IPS-20b (cell line): ENCODE data around the gene CTH.
"Not testable (repeated sequence)": the region's sequence is repeated elsewhere in the genome, so short reads cannot be mapped to it uniquely, and the experiment has no call there.

Experiments used
- H3K27ac ChIP-seq: one replicate; pipeline ENCODE4 v1.5.1; 2013; ENCODE audit warnings: low read length
- H3K27me3 ChIP-seq: 2 replicates; pipeline ENCODE4 v1.6.1; 2013; ENCODE audit warnings: mild to moderate bottlenecking, low read length, inconsistent platforms; ENCODE audit not compliant: insufficient read depth
- H3K36me3 ChIP-seq: 2 replicates; pipeline ENCODE4 v1.6.1; 2013; ENCODE audit warnings: low read depth, mild to moderate bottlenecking, inconsistent platforms, low read length, moderate library complexity; ENCODE audit not compliant: insufficient read depth
- H3K4me1 ChIP-seq: 2 replicates; pipeline ENCODE4 v1.6.1; 2013; ENCODE audit warnings: mild to moderate bottlenecking, control low read depth, inconsistent platforms, low read length, moderate library complexity; ENCODE audit not compliant: insufficient read depth
- H3K4me3 ChIP-seq: 2 replicates; pipeline ENCODE4 v1.5.1; 2013; ENCODE audit warnings: mild to moderate bottlenecking, low read length, inconsistent platforms
- H3K9ac ChIP-seq: 2 replicates; pipeline ENCODE4 v1.6.1; 2013; ENCODE audit warnings: low read depth, mild to moderate bottlenecking, inconsistent platforms, low read length, moderate library complexity
- H3K9me3 ChIP-seq: 2 replicates; pipeline ENCODE4 v1.6.1; 2013; ENCODE audit warnings: mild to moderate bottlenecking, low read depth, low read length, inconsistent platforms; ENCODE audit not compliant: insufficient read depth

Gene CTH

DNA sequence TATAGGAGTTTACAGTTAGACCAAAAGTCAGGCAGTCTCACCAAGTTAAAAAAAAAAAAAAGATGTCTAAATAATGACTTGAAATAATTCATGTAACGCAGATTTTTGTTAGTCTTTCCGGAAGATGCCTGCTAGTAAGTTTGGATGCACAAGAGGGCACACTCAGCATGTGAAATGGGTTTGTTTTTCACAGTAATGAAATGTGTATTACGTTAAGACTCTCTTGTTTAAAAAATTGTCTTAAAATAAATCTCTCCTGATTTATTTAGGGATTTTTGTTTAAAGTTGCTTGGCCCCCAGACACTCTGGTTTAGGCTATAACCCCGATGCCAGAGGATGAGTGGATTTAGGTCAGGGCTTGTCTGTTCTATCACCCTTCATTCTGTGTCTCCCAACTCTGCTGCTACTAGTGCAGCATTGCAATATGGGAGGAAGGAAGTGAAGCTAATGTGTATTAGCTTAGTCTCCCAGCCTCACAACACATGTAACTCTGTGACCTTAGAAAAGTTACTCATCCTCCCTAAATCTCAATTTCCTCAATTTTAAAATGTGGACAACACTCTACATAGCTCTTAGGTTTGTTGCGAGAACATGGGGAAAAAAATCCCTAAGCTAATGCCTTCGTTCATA is 25.7 kb downstream of the CTH start:
- no peak overlapping the region for H3K27ac ChIP-seq
- no peak overlapping the region for H3K9ac ChIP-seq
- no peaks in the 10 kb centered on the region for H3K27me3 ChIP-seq
- H3K36me3 ChIP-seq, result peaks cover 79% of the 10 kb centered on the region
- H3K9me3 ChIP-seq, result no peaks in the 10 kb centered on the region
- peaks cover 4% of the 10 kb centered on the region; the same call in 1 of the 2 replicates for H3K4me1 ChIP-seq
- no peak overlapping the region for H3K4me3 ChIP-seq

DNA sequence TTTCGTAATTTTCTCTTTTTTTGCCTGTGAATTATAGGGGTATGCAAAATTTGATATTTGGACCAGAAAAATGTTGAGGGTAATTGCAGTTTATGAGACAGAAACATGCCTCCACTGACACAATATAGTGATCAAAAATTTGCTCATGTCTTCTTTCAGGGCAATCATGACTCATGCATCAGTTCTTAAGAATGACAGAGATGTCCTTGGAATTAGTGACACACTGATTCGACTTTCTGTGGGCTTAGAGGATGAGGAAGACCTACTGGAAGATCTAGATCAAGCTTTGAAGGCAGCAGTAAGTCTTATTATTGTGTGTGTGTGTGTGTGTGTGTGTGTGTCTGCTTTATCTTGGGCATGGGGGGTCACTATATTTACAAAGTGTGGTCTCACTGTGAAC is 27.5 kb downstream of the CTH start:
- Histone ChIP-seq H3K4me3 (no peak overlapping the region), H3K4me1 (peaks cover 15% of the 10 kb centered on the region), H3K27ac (no peak overlapping the region), H3K36me3 (peaks cover 64% of the 10 kb centered on the region), H3K9me3 (no peaks in the 10 kb centered on the region), H3K9ac (no peak overlapping the region), H3K27me3 (no peaks in the 10 kb centered on the region)

DNA sequence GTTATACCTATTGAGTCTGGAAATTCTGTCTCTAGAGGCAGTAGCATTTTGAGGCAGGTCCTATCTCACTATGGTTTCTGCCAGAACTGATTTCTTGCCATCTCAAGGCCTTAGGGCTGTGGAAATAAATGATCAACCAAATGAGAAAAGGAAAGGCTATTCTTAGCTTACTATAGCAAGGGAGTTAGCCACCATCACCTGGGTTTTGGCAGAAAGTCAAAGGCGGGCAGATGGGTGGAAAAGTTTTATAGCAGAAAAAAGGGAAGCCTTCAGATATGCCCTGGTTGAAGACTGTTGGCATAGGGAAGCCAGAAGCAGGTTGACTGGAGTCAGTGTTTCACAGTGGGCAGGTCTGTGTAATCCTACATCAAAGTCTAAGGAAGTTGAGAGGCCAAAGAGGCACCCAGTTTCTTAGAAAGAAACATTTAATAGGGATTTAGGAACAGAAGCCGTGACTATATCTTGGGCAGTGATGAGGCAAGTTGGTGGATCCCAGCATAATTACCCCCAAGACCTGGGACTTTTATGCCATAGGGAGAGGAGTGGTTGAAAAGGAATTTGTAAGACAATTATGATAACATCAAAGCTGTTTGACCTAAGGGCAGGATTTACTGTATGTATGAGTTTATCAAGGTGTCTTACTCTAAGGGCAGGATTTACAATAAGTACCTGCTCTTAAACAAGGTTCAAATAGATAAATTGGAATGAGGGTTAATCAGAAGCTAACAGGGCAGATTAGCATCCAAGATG is 29.7 kb downstream of the CTH start:
- Histone ChIP-seq H3K36me3 (peaks cover 41% of the 10 kb centered on the region), H3K9ac (no peak overlapping the region), H3K9me3 (no peaks in the 10 kb centered on the region), H3K27me3 (no peaks in the 10 kb centered on the region), H3K4me3 (no peak overlapping the region), H3K27ac (no peak overlapping the region), H3K4me1 (peaks cover 15% of the 10 kb centered on the region)

DNA sequence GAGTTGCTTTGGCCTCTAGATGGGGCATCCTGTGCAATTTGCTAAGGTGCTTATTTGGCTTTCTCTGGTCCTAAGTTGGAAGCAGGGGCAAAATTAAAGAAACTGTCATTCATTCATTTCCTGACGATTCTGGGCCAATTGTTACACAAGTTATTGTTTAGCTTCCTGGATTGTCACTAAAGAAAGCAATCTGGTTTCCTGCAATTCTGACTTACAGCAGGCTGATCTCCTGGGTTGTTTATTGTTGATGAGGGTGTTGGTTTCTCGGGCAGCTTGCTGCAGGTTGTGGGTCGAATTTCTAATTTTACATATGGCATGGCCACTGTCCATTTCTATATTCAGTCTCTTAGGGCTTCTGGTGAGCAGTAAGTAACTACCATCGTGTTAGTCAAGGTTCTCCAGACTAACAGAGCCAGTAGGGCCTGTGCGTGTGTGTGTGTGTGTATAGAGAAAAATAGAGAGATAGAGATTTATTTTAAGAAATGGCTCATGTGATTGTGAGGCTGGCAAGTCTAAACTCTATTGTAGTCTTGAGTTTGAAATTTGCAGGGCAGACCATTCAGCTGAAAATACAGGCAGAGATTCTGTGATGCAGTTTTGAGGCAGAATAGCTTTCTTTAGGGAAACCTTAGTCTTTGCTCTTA is 30.4 kb downstream of the CTH start:
- Histone ChIP-seq H3K27ac (no peak overlapping the region), H3K4me3 (no peak overlapping the region), H3K9ac (no peak overlapping the region), H3K36me3 (peaks cover 34% of the 10 kb centered on the region), H3K4me1 (peaks cover 15% of the 10 kb centered on the region), H3K27me3 (no peaks in the 10 kb centered on the region), H3K9me3 (no peaks in the 10 kb centered on the region)

DNA sequence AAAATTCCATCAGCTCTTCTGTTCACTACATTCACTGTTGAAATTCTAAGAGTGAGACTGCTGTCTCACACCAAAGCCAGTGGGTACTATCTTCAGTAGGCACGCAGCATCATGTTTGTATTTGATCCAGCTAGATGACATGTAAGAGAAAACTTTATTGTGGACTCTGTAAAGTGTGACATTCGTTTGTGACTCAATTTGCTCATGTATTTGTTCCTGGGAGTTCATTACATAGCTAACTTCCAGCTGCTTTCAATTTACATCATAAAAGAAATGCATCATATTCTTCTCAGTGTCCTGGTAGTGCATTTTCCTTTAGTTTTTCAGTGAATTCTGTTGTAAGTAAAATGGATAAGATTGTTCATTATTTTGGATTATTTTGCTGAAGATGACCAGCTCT is 31.4 kb downstream of the CTH start:
- Histone ChIP-seq H3K4me3 (peak overlapping the region; percentile 21; the same call in 1 of the 2 replicates), H3K27ac (no peak overlapping the region), H3K36me3 (peaks cover 24% of the 10 kb centered on the region), H3K27me3 (no peaks in the 10 kb centered on the region), H3K4me1 (peaks cover 15% of the 10 kb centered on the region), H3K9me3 (no peaks in the 10 kb centered on the region), H3K9ac (0 out of 2 replicates have a peak overlapping the region, but pooled peaks have one; percentile 4)

DNA sequence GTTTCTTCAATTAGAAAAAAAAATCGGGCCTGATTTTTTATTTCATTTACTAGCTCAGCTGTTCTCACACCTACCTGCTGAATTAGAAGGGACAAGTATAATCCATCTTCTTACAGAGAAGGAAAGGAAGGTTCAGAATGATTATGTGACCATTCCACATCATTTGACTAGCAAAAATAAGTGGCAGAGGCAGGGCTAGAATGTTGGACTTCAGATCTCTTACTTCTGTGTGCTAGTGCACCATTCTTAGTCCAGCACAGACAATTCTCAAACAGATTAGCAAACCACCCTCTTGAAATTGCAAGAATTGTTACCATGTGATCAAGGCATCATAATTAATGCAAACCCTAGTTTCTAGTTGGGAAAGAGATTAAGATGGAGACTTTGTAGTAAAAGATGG is 32.7 kb downstream of the CTH start:
- Histone ChIP-seq H3K9ac (no peak overlapping the region), H3K4me3 (no peak overlapping the region), H3K27ac (no peak overlapping the region), H3K27me3 (no peaks in the 10 kb centered on the region), H3K4me1 (peaks cover 15% of the 10 kb centered on the region), H3K36me3 (peaks cover 12% of the 10 kb centered on the region), H3K9me3 (no peaks in the 10 kb centered on the region)

DNA sequence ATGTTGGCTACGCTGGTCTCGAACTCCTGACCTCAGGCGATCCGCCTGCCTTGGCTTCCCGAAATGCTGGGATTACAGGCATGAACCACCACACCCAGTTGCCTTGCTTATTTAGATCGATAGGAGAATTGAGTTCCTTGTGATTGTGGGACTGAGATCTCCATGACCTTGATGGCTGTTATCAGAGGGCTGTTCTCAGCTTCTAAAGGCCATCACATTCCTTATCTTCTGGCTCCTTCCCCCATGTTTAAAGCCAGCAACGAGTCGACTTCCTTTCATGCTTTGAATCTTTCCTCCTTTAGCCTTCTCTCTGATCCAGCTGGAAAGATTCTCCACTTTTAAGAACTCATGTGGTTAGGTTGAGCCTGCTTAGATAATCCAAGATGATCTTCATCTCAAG is 38.0 kb downstream of the CTH start:
- Histone ChIP-seq H3K27me3 (no peaks in the 10 kb centered on the region), H3K4me3 (no peak overlapping the region)

DNA sequence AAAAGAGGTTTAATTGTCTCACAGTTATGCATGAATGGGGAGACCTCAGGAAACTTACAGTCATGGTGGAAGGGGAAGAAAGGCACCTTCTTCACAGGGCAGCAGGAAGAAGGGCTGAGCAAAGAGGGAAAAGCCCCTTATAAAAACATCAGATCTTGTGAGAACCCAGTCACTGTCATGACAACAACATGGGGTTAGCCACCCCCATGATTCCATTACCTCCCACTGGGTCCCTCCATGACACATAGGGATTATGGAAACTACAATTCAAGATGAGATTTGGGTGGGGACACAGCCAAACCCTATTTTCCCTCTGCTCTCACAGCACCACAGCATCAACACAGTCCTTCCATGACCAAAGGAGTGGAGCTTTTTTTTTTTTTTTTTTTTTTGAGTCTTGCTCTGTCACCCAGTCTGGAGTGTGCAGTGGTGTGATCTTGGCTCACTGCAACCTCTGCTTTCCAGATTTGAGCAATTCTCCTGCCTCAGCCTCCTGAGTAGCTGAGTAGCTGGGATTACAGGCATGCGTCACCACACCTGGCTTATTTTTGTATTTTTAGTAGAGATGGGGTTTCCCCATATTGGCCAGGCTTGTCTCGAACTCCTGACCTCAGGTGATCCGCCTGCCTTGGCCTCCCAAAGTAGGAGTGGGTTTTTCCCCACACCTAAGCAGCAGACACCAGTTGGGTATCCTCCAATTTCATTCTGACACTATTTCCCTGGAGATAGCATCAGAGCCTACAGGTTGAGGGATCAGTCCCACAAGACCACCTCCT is 41.3 kb downstream of the CTH start:
- not testable (repeated sequence) for H3K4me3 ChIP-seq, H3K9me3 ChIP-seq, H3K4me1 ChIP-seq, H3K36me3 ChIP-seq, H3K27ac ChIP-seq, H3K9ac ChIP-seq, H3K27me3 ChIP-seq

More for the DNA sequence above, 38.0 kb downstream of the CTH start:
- H3K27ac ChIP-seq, result no peak overlapping the region
- no peaks in the 10 kb centered on the region for H3K9me3 ChIP-seq
- no peaks in the 10 kb centered on the region for H3K36me3 ChIP-seq
- H3K4me1 ChIP-seq, result no peaks in the 10 kb centered on the region
- H3K9ac ChIP-seq, result no peak overlapping the region

DNA sequence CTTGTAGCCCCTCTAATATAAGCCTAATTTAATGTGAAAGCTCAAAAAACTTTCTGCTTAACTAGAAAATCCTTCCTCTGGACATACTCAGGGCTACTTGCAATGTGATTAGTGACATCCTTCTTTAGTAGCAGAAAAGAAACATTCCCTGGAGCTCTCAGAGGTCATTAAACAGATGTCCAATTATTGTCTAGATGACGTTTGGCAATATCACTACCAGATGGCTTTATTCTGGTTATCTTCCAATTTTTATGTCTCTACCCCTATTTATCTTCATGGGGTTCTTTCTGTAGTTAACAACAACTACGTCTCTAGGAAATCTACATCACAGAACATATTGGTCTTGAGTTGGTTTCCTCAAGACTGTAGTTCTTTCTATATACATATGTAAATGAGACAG is 44.2 kb downstream of the CTH start:
- no peak overlapping the region for H3K4me3 ChIP-seq
- H3K9me3 ChIP-seq, result no peaks in the 10 kb centered on the region
- no peak overlapping the region for H3K9ac ChIP-seq
- H3K4me1 ChIP-seq, result no peaks in the 10 kb centered on the region
- H3K27me3 ChIP-seq, result no peaks in the 10 kb centered on the region
- H3K27ac ChIP-seq, result no peak overlapping the region
- H3K36me3 ChIP-seq, result no peaks in the 10 kb centered on the region

DNA sequence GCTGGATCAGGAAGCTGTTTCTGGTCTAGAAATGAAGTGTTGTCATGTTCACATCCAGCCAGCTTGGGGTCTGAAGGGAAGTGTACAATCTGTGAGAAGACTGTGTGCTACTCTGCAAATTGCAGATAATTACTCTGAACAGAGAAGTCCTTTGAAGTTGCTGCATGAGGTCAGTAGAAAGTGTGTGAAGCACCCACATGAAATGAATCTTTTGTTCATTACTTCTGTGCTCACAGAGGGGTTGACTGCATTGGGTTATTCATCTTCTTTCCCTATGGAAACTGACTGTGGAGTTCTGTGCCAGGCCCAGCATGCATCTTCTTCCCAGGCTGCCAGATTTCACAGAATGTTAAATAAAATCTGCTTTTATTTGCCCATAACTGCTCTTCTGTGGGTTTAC is 47.1 kb downstream of the CTH start:
- Histone ChIP-seq H3K4me1 (no peaks in the 10 kb centered on the region), H3K9me3 (no peaks in the 10 kb centered on the region), H3K4me3 (no peak overlapping the region), H3K27ac (no peak overlapping the region), H3K9ac (no peak overlapping the region), H3K27me3 (no peaks in the 10 kb centered on the region), H3K36me3 (no peaks in the 10 kb centered on the region)

DNA sequence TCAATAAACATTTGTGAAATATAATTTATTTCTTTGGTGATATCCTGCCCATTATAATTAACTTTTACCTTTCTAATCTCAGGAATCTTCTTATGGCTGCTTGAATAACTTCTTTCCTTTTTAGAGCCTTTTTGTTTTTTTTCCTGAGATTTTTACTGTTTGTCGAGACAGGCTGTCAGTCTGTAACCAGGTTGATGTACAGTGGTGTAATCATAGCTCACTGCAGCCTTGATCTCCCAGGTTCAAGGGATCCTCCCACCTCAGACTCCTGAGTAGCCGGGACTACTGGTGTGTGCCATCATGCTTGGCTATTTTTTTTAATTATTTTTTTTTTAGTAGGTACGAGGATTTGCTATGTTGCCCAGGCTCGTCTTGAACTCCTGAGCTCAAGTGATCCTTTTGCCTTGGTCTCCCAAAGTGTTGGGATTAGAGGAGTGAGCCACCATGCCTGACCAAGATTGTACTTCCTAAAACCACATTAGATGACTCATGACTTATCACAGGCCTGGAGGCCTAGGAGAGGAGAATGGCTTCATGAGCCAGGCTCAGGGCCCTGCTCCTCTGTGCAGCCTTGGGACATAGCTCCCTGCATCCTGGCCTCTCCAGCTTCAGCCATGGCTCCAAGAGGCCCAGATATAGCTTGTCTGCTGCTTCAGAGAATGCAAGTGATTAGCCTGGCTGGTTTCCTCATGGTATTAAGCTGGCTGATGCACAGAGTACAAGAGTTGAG is 48.6 kb downstream of the CTH start:
- Histone ChIP-seq H3K27me3 (no peaks in the 10 kb centered on the region), H3K9ac (no peak overlapping the region), H3K36me3 (no peaks in the 10 kb centered on the region), H3K9me3 (no peaks in the 10 kb centered on the region), H3K27ac (no peak overlapping the region), H3K4me1 (no peaks in the 10 kb centered on the region), H3K4me3 (no peak overlapping the region)
